ENCODE data around the gene AZU1. TPM values are rescaled to one million over a fixed set of nuclear protein-coding genes. Genes with fewer than 3 reads are reported as not detected.
"Not testable (repeated sequence)": the region's sequence is repeated elsewhere in the genome, so short reads cannot be mapped to it uniquely, and the experiment has no call there.

Gene AZU1
- total RNA-seq, 1 donor = not detected

DNA sequence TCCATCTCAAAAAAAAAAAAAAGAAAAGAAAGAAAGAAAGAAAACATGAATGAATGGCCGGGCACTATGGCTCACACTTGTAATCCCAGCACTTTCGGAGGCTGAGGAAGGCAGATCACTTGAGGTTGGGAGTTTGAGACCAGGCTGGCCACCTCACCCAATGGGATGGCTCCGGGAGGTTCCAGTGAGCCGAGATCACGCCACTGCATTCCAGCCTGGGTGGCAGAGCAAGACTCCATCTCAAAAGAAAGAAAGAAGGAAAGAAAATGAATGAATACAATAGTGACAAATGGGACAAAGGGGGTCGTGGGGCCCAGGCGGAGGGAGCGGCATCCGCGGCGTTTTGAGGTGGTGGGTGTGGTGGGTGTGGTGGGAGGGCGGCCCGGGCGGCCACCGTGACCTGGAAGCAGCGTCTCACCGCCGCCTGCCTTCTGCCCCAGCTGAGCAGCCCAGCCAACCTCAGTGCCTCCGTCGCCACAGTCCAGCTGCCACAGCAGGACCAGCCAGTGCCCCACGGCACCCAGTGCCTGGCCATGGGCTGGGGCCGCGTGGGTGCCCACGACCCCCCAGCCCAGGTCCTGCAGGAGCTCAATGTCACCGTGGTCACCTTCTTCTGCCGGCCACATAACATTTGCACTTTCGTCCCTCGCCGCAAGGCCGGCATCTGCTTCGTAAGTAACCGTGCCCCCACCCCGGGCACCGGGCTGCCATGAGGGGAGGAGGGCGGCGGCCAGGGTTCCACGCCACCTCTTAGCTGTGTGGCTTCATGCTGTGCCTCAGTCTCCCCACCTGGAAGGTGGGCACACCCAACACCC is 18.3 kb downstream of the AZU1 start:
- DNase-seq (ENCODE audit: low read depth) = no peak
- no peak overlapping the region for H3K4me3 ChIP-seq (ENCODE audit: low read depth, low read length)
- no peak for TF ChIP-seq CTCF (IDR thresholded peaks at IDR 0.05; ENCODE audit: insufficient read depth, low read length)

DNA sequence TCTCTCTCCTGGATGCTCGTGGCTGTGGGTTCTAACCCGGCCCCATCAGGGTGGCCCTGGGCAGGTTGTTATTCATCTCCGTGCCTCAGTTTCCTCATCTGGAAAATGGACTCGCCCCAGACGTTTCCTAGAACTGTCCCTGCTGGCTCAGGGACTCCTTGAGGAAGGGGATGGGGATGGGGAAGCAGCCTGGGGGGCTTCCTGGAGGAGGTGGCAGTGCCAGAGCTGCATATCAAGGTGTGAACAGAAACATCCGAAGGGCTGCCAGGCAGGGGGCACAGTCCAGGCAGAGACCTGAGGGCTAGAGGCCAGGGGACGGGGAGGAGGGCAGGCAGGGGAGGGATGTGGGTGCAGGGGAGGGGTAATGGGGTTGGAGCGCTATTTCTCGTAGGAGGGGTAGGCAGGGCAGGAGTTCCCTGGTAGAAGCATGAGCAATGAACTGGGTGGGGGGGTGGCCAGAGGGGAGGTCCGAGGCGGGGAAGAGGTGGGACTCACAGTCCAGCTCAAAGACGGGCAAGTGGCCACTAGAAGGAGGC is 20.8 kb downstream of the AZU1 start:
- TF ChIP-seq CTCF (IDR thresholded peaks at IDR 0.05; ENCODE audit: insufficient read depth, low read length) = no peak
- DNase-seq (ENCODE audit: low read depth) = no peak
- H3K4me3 ChIP-seq (ENCODE audit: low read depth, low read length) = no peak overlapping the region

DNA sequence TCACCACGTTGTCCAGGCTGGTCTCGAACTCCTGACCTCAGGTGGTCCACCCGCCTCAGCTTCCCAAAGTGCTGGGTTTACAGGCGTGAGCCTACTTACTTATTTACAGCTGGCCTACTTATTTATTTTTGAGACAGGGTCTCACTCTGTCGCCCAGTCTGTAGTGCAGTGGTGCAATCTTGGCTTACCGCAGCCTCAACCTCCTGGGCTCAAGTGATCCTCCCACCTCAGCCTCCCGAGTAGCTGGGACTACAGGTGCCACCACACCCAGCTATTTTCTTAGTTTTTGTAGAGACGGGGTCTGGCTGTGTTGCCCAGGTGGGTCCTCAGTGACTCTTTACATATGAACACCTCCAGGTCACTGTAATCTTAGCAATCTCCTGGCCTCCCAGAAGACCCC is 21.6 kb downstream of the AZU1 start:
- not testable (repeated sequence) for H3K4me3 ChIP-seq (ENCODE audit: low read depth, low read length); DNase-seq (ENCODE audit: low read depth)

DNA sequence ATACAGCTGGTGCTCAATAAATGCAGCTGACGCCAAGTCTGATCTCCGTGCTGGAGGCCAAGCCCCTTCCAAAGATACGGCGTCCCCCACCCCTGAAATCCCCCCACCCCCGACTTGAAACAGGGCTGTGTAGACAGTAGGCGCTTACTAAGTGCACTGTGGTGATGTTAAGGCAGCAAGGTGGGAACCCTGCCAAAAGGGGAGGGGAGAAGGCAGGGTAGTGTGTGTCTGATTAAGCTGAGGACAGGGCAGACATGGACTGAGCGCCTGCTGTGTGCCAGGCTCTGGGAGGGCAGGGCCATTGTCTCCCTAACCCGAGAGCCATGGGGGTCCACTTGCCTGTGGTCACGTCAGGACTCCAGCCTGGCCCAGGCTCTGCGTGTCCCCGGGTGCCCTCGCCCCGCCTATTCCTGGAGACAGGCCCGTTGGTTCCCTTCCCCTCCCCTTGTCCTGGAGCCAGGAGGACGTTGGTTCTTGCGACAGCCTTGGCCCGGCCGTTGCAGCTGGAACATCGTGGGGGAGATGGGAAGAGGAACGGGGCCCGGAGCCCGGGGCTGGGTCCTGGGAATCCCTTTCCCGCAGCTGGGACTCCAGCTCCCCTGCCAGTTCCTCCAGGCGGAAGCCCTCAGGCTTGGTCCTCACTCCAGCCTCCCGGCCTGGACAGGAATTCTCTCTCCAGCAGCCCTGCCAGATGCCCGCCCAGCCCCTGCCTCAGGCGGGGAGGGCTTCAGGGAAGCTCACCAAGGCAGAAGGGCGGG is 22.8 kb downstream of the AZU1 start:
- H3K4me3 ChIP-seq (ENCODE audit: low read depth, low read length) = no peak overlapping the region
- DNase-seq (ENCODE audit: low read depth) = peak; percentile 97
- TF ChIP-seq CTCF (IDR thresholded peaks at IDR 0.05; ENCODE audit: insufficient read depth, low read length) = no peak

- DNase-seq (ENCODE audit: low read depth) = no peak
- H3K4me3 ChIP-seq (ENCODE audit: low read depth, low read length) = no peak overlapping the region
- TF ChIP-seq CTCF (IDR thresholded peaks at IDR 0.05; ENCODE audit: insufficient read depth, low read length) = no peak
Measured at GRCh38 chr19:850979-851335, 23.3 kb downstream of the AZU1 start.

DNA sequence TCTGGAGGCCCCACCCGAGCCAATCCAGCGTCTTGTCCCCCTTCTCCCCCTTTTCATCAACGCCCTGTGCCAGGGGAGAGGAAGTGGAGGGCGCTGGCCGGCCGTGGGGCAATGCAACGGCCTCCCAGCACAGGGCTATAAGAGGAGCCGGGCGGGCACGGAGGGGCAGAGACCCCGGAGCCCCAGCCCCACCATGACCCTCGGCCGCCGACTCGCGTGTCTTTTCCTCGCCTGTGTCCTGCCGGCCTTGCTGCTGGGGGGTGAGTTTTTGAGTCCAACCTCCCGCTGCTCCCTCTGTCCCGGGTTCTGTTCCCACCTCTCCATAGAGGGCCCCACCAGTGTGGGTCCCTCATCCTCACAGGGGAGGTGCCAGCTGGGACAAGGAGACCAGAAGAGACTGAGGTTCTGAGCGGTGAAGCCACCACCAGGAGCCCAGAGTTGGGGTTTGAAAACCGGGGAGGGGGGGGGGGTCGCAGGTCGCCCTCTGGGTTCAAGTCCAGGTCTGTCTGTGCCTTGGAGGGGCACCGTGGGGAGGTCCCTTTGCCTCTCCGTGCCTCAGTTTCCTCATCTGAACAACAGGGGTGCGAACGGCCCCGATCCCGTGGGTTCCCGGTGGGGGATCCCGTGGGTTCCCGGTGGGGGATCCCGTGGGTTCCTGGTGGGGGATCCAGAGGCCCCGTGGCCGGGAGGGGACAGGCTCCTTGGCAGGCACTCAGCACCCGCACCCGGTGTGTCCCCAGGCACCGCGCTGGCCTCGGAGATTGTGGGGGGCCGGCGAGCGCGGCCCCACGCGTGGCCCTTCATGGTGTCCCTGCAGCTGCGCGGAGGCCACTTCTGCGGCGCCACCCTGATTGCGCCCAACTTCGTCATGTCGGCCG is 24.7 kb downstream of the AZU1 start, which contains the start of gene ELANE:
Gene ELANE, plus strand, starts transcription at position 168 of the 878 bp plus-strand sequence. Its CDS starts 26 bp downstream, at position 194.
- TF ChIP-seq CTCF (IDR thresholded peaks at IDR 0.05; ENCODE audit: insufficient read depth, low read length) = no peak
- H3K4me3 ChIP-seq (ENCODE audit: low read depth, low read length) = no peak within 1 kb of the TSS
- DNase-seq (ENCODE audit: low read depth) = no peak

Measured in fibroblast of the aortic adventitia (primary cell).